K562 (cell line): ENCODE measurements around the gene SAT1. TPM values are rescaled to one million over a fixed set of nuclear protein-coding genes. Genes with fewer than 3 reads are reported as not detected.

Experiments
- ATAC-seq: fragments of 200-7000 bp; cut with Tn5 transposase; 3 replicates; pipeline ENCODE4 v1.9.1; 2020; ENCODE audit warnings: moderate library complexity
- BruUV-seq: library from RNA; stranded (reverse); fragments of 400-500 nt; replicated peaks from 2 replicates; lab custom pipeline; 2021; lab: Mats Ljungman, UMichigan
- CTCF ChIA-PET: fragments of 300-600 bp; formaldehyde crosslinking; extraction: SDS; loops from one replicate; lab custom pipeline; 2021; ENCODE audit warnings: low intra/inter-chr PET ratio; lab: Yijun Ruan, JAX
- POLR2A ChIA-PET: fragments of 300-600, 350-650 bp; sonication (Branson Sonifier 250); formaldehyde crosslinking; extraction: SDS; loops from one replicate; lab custom pipeline; 2021; ENCODE audit warnings: antibody characterized with exemption, inconsistent platforms; lab: Yijun Ruan, JAX
- DNase-seq, 4 experiments: peaks; one replicate each; pipeline versions ENCODE4 v3.0.0 to v3.0.0-alpha.2; 2011 to 2018; ENCODE audit warnings: low spot score in 3 of 4, mixed read lengths in 3 of 4; ENCODE audit errors: extremely low read depth in 1 of 4
- FAIRE-seq: peaks from 2 replicates; lab custom pipeline; 2011; peaks lifted over from hg19 to GRCh38; lab: Jason Lieb, UNC
- H2AFZ ChIP-seq: 2 replicates; pipeline ENCODE4 v1.6.0; 2011; ENCODE audit warnings: low read depth, low read length, control low read depth, inconsistent platforms
- H3K27ac ChIP-seq: fragments of 200-600 bp; 3 replicates; pipeline ENCODE4 v1.8.0; 2011; ENCODE audit warnings: low read depth, mild to moderate bottlenecking, control low read depth, inconsistent platforms, low read length, moderate library complexity, mixed read lengths; ENCODE audit errors: extremely low read depth
- H3K27me3 ChIP-seq, 2 experiments: fragments of 300-600 bp in 1 of 2; 2 replicates in 1 of 2; 3 replicates in 1 of 2; pipeline versions ENCODE4 v1.6.0 to v1.8.0; 2011; ENCODE audit warnings: inconsistent platforms in 2 of 2, low read length in 2 of 2, mild to moderate bottlenecking in 1 of 2, mixed read lengths in 1 of 2, moderate library complexity in 1 of 2; ENCODE audit not compliant: control insufficient read depth in 2 of 2, insufficient read depth in 2 of 2
- H3K36me3 ChIP-seq: fragments of 300-600 bp; 3 replicates; pipeline ENCODE4 v1.8.0; 2011; ENCODE audit warnings: mild to moderate bottlenecking, low read length, inconsistent platforms; ENCODE audit not compliant: control insufficient read depth, insufficient read depth
- H3K4me1 ChIP-seq, 2 experiments: fragments of 200-600 bp in 1 of 2; replicated peaks in 1 of 2; 2 replicates in 1 of 2; 3 replicates in 1 of 2; pipeline versions ENCODE4 v1.5.1 to v1.8.0; 2011; ENCODE audit warnings: inconsistent platforms in 2 of 2, low read length in 2 of 2, mild to moderate bottlenecking in 1 of 2, mixed read lengths in 1 of 2, moderate library complexity in 1 of 2; ENCODE audit not compliant: control insufficient read depth in 2 of 2, insufficient read depth in 2 of 2
- H3K4me2 ChIP-seq: 2 replicates; pipeline ENCODE4 v1.6.1; 2011; ENCODE audit warnings: low read length, control low read depth, inconsistent platforms, mixed read lengths; ENCODE audit not compliant: insufficient read depth
- H3K4me3 ChIP-seq: fragments of 200-600 bp; sonication (generic), shearing (Covaris generic); 2 replicates; pipeline ENCODE4 v1.5.1; 2016; ENCODE audit warnings: control low read depth, inconsistent platforms
- H3K79me2 ChIP-seq: fragments of 200-600 bp; 3 replicates; pipeline ENCODE4 v1.8.0; 2011; ENCODE audit warnings: low read length, inconsistent platforms; ENCODE audit not compliant: control insufficient read depth, insufficient read depth
- H3K9ac ChIP-seq, 2 experiments: 2 replicates each; pipeline versions ENCODE4 v1.6.0 to v1.6.1; 2011; ENCODE audit warnings: low read depth in 2 of 2, low read length in 2 of 2, control low read depth in 1 of 2, inconsistent platforms in 1 of 2, mild to moderate bottlenecking in 1 of 2, mixed read lengths in 1 of 2; ENCODE audit not compliant: insufficient read depth in 1 of 2
- H3K9me1 ChIP-seq: one replicate; pipeline ENCODE4 v1.6.0; 2011; ENCODE audit warnings: inconsistent platforms, mild to moderate bottlenecking, low read length, moderate library complexity; ENCODE audit not compliant: control insufficient read depth, insufficient read depth
- H3K9me3 ChIP-seq: replicated peaks from 2 replicates; pipeline ENCODE4 v1.5.1; 2011; ENCODE audit warnings: low read depth, low read length, inconsistent platforms; ENCODE audit not compliant: control insufficient read depth, insufficient read depth
- H4K20me1 ChIP-seq: replicated peaks from 2 replicates; pipeline ENCODE4 v1.6.1; 2011; ENCODE audit warnings: low read length, inconsistent platforms, mixed read lengths; ENCODE audit not compliant: control insufficient read depth, insufficient read depth
- CTBP1 ChIP-seq: fragments of 450-650 bp; IDR thresholded peaks from 2 replicates; pipeline ENCODE4 v1.6.1; 2016; ENCODE audit warnings: borderline replicate concordance
- E2F1 ChIP-seq: sonication (generic); formaldehyde crosslinking; IDR thresholded peaks from 2 replicates; pipeline ENCODE4 v1.8.1; 2023; ENCODE audit warnings: mild to moderate bottlenecking, missing genetic modification reagents, moderate library complexity
- GTF3C2 ChIP-seq: IDR thresholded peaks from 3 replicates; pipeline ENCODE4 v1.6.1; 2011; ENCODE audit warnings: borderline replicate concordance, mild to moderate bottlenecking, moderate library complexity; ENCODE audit not compliant: insufficient read length; ENCODE audit errors: extremely low read depth
- NRF1 ChIP-seq, 2 experiments: fragments of 450-650 bp; IDR thresholded peaks in 1 of 2; conservative IDR thresholded peaks in 1 of 2; 2 replicates each; pipeline ENCODE4 v1.6.1; 2014; ENCODE audit warnings: mild to moderate bottlenecking in 2 of 2
- PHF21A ChIP-seq: fragments of 450-650 bp; IDR thresholded peaks from 2 replicates; pipeline ENCODE4 v1.6.1; 2017; ENCODE audit warnings: low read depth, borderline replicate concordance
- SMARCE1 ChIP-seq: fragments of 450-650 bp; IDR thresholded peaks from 2 replicates; pipeline ENCODE4 v1.7.1; 2016; ENCODE audit warnings: mild to moderate bottlenecking
- STAG1 ChIP-seq: sonication (generic); formaldehyde crosslinking; IDR thresholded peaks from 2 replicates; pipeline ENCODE4 v1.5.0; 2020; ENCODE audit warnings: missing genetic modification reagents, borderline replicate concordance
- ZBTB2 ChIP-seq: fragments of 450-650 bp; IDR thresholded peaks from 2 replicates; pipeline ENCODE4 v1.6.1; 2016; ENCODE audit warnings: antibody characterized with exemption
- ZKSCAN8 ChIP-seq: fragments of 200-800 bp; sonication (Bioruptor generic); IDR thresholded peaks from 2 replicates; pipeline ENCODE4 v1.6.1; 2016; ENCODE audit warnings: missing genetic modification characterization, missing compliant biosample characterization
- ZNF140 ChIP-seq: fragments of 250-450 bp; sonication (Bioruptor Pico); IDR thresholded peaks from 2 replicates; pipeline ENCODE4 v1.8.0; 2021; ENCODE audit warnings: moderate library complexity, mild to moderate bottlenecking, inconsistent platforms
- ZNF263 ChIP-seq: sonication (generic); formaldehyde crosslinking; IDR thresholded peaks from 2 replicates; pipeline ENCODE4 v1.8.0; 2022; ENCODE audit warnings: mild to moderate bottlenecking, missing genetic modification reagents, borderline replicate concordance
- ZNF609 ChIP-seq: sonication (generic); formaldehyde crosslinking; IDR thresholded peaks from 2 replicates; pipeline ENCODE4 v1.8.1; 2023; ENCODE audit warnings: missing genetic modification reagents, mild to moderate bottlenecking, borderline replicate concordance
- ZNF717 ChIP-seq: fragments of 250-450 bp; sonication (Bioruptor Pico); IDR thresholded peaks from 2 replicates; pipeline ENCODE4 v1.5.0; 2021
- WGBS: fragments of 100-300 bp; shearing (Covaris generic); methylation state at CpG from one replicate; pipeline ENCODE4 v1.1.6; 2016; ENCODE audit warnings: low coverage, mixed read lengths; ENCODE audit not compliant: insufficient coverage; ENCODE audit errors: missing lambda C conversion rate; 5-methylcytosine and 5-hydroxymethylcytosine counted together
- in situ Hi-C: fragments of 300-500 bp; cut with MboI; formaldehyde crosslinking; loops from 4 replicates; pipeline ENCODE4 v1.15.0; 2018; ENCODE audit warnings: inconsistent platforms, mixed read lengths
- intact Hi-C: fragments of 100-400 bp; cut with micrococcal nuclease; formaldehyde crosslinking; loops from 2 replicates; pipeline ENCODE4 v1.14.2; 2022
- polyA plus RNA-seq, 8 experiments: library from polyadenylated mRNA; depleted of rRNA in 4 of 8; stranded (reverse) in 5 of 8; unstranded in 3 of 8; fragments of >200 nt; fragmentation: Nextera tagmentation in 2 of 8; fragmentation: Illumina TruSeq in 1 of 8; extraction: Ambion mirVana in 2 of 8; extraction: Trizol in 1 of 8; gene quantifications; 2 replicates each; pipeline versions ENCODE4 v1.2.1 to v1.2.3, GENCODE V29; 2011 to 2014; ENCODE audit warnings: inconsistent platforms in 1 of 8, missing spikeins in 1 of 8
- total RNA-seq, 7 experiments: library from RNA; depleted of rRNA in 6 of 7; stranded (reverse); fragments of >200 nt in 6 of 7; fragmentation: Illumina TruSeq in 2 of 7; extraction: Trizol in 2 of 7; gene quantifications; 2 replicates each; pipeline versions ENCODE4 v1.2.1 to v1.2.3, GENCODE V29; 2011 to 2021; ENCODE audit warnings: low replicate concordance in 1 of 7

Gene SAT1
- total and polyA plus RNA-seq, 9 of the 15 experiments (the other 6 are each of a cell fraction or from before 2014, with no cell fraction given), result 47.4 to 194 (median 74.1) TPM

- BruUV-seq, result no TSS peak
- Histone ChIP-seq H3K79me2 (peaks cover 12% of the 10 kb centered on the region), H3K27ac (no peak overlapping the region), H4K20me1 (no peaks in the 10 kb centered on the region), H3K9me3 (no peaks in the 10 kb centered on the region), H3K36me3 (peaks cover 17% of the 10 kb centered on the region), H3K9ac (no peak overlapping the region), H3K27me3 (no peaks in the 10 kb centered on the region), H2AFZ (no peak overlapping the region), H3K9me1 (no peaks in the 10 kb centered on the region), H3K4me3 (no peak overlapping the region), H3K4me2 (no peak overlapping the region), H3K4me1 (peaks cover 0 to 4% of the 10 kb centered on the region in 2 experiments; a peak in 2 of 5 replicates)
- in situ Hi-C loops (no loop called here), intact Hi-C loops (no loop called here)
- DNase-seq (no peak), FAIRE-seq (no peak), ATAC-seq (no peak)
- 0% methylated on average over 1 of the region's 4 CpGs for WGBS
- POLR2A ChIA-PET, result no interaction called here
- CTCF ChIA-PET, result no interaction called here
- TF ChIP-seq CTBP1 (no peak), ZNF140 (CRISPR knock-in tag) (no peak), ZNF717 (CRISPR knock-in tag) (no peak), PHF21A (no peak), ZKSCAN8 (CRISPR knock-in tag) (no peak), ZNF609 (no peak), ZBTB2 (no peak), E2F1 (CRISPR knock-in tag) (no peak), GTF3C2 (no peak), SMARCE1 (no peak), STAG1 (CRISPR knock-in tag) (no peak), NRF1 (conservative IDR thresholded peaks at IDR 0.05 in 1 of 2, IDR thresholded peaks at IDR 0.05 in 1 of 2) (no peak), ZNF263 (CRISPR knock-in tag) (no peak)
These were observed 6.0 kb downstream of the SAT1 start for GRCh38 chrX:23788946-23789345.
